Measurements from ENCODE around the gene CDK2.
"Not testable (repeated sequence)": the region's sequence is repeated elsewhere in the genome, so short reads cannot be mapped to it uniquely, and the experiment has no call there.

The CDK2 gene

DNA sequence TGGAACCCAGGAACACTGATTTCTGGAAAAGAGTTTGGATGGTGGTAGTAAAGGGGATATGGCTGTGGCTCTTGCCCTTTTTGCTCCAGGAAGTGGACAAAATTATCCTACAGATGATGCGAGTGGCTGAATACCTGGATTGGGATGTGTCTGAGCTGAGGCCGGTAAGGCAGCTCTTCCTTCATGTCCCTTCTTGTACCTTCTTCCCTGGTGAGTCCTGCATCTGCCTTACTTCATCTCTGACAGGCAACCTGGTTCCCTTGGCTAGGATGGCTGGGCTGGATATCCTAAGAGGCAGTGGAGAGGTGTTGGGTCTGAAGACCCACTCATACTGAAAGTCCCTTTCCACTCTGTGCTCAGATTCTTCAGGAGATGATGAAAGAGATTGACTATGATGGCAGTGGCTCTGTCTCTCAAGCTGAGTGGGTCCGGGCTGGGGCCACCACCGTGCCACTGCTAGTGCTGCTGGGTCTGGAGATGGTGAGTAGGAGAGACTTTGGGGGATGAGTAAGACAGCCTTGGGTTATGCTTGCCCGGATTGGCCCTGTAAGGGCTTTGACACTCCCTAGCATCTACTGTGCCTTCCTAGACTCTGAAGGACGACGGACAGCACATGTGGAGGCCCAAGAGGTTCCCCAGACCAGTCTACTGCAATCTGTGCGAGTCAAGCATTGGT, 27.7 kb upstream of the CDK2 start:
- DNase-seq, result no peak

DNA sequence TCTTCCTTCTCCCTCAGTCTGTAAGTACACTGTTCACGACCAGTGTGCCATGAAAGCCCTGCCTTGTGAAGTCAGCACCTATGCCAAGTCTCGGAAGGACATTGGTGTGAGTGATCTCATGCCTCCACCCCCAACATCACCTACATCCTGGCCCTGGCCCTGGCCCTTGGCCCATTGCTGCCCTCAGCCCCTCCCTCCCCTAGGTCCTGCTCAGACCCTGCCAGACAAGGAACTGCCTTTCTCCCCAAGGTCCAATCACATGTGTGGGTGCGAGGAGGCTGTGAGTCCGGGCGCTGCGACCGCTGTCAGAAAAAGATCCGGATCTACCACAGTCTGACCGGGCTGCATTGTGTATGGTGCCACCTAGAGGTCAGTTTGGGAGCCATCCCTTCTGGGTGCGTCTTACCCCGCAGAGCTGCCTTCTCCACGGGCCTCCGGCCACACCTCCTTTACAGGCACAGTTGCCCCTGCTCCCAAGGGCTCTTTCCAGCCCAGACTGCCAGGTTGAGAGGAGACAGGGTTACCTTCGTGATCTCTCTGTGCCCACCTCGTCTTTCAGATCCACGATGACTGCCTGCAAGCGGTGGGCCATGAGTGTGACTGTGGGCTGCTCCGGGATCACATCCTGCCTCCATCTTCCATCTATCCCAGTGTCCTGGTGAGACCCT, 26.4 kb upstream of the CDK2 start:
- DNase-seq, result peak; percentile 92

DNA sequence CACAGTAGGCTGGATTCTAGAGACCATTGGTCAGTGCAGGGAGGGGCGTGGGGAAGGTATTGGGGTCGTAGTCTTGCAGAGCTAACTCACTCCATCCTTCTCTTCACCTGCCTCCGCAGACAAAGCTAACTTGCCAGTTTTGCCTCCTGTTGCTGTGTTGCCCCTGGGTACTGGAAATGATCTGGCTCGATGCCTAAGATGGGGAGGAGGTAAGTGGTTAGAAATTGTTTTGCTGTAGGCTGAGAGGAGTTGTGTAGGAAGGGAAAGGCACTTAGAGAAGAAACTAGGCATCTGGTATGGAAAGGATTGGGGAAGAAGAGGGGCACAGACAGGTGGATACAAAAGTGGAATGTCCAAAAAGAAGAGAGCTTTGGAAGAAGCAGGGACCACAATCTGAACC, 24.6 kb upstream of the CDK2 start:
- no peak for DNase-seq

DNA sequence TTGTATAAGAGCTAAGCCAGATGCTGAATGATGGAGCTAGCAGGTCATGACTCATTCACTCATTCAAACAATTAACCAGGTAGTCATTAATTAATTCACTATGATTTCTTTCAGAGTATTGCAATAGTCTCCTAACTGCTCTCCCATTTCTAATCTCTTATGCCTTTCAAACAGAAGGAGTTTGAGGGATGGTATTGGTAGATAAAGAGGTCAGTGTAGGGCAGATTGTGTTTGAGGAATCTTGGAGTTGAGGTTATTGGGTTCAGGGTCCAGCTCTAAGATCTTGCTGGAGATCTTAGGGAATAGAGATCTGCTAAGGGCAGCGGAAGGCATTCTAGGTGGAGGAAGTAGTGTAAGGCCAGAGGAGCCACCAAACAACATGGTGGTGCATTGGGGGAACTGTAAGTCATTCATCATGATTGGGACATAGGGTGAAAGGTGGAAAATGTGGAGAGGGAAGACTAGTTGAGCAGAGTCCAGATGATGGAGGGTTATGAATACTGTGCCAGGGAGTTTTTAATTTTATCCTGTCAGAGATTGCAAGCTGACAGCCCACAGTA, 24.0 kb upstream of the CDK2 start:
- no peak for DNase-seq

DNA sequence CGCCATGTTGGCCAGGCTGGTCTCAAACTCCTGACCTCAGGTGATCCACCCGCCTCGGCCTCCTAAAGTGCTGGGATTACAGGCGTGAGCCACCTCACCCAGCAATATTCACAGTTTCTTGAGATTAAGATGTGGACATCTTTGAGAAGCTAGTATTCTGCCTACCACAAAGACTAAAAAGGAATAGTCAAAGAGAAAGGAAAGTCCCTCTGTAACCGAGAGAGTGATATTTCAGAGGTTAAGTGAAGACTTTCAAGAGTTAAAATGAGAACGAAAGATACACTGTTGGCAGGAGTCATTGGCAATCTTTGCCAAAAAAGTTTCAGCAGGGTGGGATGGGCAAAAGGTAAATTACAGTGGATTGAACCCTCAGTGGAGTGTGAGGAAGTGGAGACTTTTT, 20.1 kb upstream of the CDK2 start:
- DNase-seq, result no peak

DNA sequence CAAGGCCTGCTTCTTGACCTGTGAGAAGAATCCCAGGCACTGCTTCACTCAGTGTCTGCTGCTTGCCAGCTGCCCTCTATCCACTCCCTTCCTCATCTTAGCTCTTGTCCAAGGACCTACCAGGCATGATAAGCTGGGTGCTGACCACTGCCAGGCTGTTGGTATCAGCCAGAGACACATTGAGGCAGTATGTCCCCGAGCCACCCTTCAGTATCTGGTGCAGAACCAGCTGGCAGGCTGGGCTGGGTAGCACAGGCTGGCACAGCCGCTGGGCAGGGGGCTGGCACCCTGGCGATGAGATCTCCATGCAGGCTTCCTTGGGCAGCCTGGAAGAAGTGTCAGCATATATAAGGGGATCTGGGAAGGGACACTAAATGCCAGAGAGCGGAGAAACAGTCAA, 11.3 kb upstream of the CDK2 start:
- no peak for DNase-seq

DNA sequence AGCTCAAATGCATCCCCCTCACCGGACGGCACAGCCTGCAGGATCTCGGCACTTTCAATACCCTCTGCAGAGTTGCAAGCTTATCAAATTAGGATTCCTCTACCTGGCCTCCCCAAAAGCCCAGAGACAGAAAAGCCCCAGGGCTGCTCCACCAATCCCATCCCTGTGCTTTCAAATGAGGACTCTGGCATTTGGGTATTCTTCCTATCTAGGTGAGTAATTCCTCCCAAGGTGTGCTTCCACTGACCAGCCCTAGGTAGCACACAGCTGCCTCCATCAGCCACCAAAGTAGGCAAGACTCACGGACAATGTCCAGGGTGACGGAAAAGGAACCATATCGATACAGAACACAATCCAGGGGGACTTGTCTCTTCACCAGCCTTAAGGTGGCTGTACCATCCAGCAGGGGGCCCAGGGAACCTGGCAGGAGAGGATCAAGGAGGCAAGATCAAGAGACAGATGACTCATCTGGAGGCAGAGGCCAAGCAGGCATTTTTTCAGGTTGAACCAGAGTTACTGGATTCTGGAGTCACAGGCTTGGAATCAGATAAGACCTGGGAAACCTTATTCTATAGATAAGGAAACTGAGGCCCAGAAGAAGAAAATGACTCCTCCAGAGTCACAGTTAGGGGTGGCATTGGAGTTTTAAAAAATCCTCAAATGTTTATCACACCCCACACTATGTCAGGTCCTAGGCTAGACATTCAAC, 10.7 kb upstream of the CDK2 start:
- peak; percentile 81 for DNase-seq

DNA sequence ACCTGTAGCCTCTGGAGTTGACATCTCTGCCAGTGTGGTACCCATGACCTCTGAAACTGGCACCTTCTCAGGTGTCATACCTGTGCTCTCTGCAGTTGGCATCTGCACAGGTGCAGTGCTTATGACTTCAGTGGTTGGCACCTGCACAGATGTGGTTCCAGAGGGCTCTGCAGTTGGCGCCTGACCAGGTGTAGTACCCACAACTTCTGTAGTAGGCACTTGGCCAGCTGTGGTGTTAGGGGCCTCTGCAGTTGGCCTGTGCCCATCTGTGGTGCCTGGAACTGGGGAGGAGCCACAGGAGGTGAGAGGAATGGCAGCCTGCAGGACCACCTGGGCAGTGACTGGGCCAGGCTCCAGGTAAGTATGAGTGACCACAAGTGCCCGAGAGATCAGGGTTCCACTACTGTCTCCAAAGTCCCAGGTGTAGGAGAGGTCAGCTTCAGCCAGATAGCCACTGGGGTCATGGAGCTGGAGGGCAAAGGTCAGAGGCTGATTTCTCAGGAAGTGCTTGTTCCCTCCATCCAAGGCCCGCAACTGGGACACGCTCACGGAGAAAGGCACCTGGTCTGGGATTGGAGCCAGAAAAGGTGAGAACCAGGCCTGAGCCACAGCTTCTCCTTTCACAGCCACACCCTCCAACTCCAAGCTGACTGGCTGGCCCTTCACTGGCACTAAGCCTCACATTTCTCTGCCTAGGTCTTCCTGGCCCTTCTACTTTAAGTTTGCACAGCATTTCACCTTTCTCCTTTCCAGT, 9.3 kb upstream of the CDK2 start:
- no peak for DNase-seq

DNA sequence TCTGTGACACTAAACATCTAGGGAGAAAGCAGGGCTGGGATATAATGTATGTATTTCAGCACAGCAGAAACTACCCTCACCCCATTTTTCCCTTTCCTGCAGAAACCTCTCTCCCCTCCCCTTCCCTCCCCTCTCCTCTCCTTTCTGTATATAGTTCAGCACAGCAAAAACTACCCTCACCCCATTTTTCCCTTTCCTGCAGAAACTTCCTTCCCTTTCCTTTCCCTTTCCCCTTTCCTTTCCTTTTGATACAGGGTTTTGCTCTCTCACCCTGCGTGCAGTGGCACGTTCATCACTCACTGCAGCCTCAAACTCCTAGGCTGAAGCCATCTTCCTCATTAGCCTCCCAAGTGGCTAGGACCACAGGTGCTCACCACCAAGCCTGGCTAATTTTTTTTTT, 2.9 kb upstream of the CDK2 start:
- DNase-seq, result no peak

DNA sequence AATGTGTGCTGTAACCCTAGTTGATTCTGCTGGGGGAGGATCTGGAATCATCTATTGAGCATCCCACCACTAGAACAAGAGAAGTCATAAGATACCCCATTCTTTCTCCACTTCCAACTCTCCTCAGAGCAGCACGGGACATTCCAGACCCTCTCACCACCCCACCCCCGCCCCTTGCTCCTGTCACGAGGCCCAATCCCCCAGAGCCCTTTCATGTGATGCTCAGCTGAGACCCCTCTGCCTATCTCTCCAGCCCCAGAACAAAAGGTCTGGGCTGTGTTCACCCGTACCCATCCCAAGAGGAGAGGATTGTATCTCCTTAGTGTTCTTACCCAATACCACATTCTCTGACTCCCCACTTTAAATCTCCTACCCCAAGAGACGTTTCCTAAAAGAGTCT, 1.4 kb upstream of the CDK2 start:
- DNase-seq, result no peak

DNA sequence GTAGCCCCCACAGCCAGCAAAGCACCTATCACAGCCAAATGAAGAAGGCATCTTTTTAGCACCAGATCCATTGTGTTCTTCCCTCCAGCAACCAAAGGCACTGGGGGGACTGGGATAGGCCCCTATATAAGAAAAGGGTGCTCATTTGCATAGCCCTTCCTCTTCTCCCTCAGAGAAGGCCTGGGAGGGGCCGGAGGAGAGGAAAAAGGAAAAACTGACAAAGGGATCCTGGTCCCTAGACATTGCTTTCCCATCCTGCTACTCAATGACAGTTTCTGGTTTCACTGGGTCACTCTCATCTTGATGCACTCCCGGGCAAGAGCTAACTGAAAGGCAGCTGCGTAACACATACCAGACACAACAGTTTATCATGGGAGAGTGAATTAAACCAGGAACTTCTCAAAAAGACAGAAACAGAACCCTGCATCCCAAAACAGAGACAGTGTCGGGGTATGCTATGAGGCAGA, 656 bp upstream of the CDK2 start, which contains the start of gene PMEL:
Gene PMEL, minus strand, starts transcription at position 102 of the 467 bp plus-strand sequence. Its CDS starts 31 bp downstream, at position 71.
- no peak for DNase-seq

DNA sequence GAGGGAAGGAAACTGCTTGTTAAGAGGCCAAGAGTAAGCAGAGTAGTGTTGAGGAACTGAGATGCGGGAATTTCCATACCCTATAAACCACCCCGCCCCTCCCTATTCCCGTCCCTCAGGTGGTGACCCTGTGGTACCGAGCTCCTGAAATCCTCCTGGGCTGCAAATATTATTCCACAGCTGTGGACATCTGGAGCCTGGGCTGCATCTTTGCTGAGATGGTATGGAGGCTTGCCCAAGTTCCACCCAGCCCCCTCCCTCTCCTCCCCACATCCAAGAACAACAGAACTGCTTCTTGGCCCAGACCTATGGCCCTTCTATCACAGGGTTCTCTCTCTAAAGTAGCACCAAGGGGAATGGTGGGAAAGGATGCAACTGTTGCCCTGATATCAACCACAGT, 2.7 kb downstream of the CDK2 start:
- no peak for DNase-seq

DNA sequence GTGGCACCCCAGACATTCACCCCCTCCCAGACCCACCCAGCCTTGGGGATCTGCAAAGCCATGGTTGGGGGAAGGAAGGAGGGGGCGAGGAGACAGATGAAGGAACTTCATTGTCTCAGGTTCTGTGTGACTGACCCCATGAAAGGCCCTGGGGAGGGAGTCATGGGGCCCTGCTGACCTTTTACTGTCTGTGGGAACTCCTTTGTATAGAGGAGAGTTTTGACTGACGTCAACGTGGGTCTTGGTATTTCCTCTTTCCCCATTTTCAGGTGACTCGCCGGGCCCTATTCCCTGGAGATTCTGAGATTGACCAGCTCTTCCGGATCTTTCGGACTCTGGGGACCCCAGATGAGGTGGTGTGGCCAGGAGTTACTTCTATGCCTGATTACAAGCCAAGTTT, 4.1 kb downstream of the CDK2 start:
- no peak for DNase-seq

DNA sequence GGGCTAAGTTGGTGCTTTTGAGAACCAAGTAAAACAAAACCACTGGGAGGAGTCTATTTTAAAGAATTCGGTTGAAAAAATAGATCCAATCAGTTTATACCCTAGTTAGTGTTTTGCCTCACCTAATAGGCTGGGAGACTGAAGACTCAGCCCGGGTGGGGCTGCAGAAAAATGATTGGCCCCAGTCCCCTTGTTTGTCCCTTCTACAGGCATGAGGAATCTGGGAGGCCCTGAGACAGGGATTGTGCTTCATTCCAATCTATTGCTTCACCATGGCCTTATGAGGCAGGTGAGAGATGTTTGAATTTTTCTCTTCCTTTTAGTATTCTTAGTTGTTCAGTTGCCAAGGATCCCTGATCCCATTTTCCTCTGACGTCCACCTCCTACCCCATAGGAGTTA, 5.4 kb downstream of the CDK2 start:
- DNase-seq, result no peak

DNA sequence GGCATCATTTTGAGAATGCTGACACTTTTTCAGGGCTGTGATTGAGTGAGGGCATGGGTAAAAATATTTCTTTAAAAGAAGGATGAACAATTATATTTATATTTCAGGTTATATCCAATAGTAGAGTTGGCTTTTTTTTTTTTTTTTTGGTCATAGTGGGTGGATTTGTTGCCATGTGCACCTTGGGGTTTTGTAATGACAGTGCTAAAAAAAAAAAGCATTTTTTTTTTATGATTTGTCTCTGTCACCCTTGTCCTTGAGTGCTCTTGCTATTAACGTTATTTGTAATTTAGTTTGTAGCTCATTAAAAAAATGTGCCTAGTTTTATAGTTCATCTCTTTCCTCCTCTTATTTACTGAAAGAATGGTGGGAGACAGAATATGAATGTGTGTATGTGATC, 5.8 kb downstream of the CDK2 start:
- DNase-seq, result no peak

DNA sequence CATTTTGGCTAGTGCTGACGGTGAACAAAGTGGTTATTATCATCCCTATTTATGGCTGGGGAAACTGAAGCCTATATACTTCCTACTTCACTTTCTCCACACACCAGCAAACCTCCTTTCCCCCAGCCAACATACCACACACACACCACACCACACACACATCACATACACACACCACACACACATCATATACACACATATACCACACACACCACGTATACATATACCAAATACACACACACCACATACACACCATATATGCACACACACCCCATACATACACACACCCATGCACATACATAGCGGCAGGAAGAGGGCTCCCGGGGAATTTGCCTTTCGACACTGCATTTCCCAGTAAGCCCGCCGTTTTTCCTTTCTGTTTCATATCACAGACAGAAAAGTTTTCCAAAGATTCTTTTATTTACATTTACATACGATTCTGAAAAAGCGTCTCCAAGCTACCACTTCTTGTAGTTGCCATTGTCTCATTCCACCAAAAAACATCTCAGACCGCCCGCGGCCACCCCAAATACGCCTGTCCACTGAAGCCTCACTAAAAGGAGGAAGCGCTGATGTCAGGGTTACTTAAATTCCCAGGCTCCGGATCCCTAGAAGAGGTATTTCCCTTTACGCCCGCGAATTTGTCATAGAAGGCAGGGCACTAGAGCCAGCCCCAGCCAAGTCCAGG, 6.4 kb downstream of the CDK2 start:
- DNase-seq, result no peak

DNA sequence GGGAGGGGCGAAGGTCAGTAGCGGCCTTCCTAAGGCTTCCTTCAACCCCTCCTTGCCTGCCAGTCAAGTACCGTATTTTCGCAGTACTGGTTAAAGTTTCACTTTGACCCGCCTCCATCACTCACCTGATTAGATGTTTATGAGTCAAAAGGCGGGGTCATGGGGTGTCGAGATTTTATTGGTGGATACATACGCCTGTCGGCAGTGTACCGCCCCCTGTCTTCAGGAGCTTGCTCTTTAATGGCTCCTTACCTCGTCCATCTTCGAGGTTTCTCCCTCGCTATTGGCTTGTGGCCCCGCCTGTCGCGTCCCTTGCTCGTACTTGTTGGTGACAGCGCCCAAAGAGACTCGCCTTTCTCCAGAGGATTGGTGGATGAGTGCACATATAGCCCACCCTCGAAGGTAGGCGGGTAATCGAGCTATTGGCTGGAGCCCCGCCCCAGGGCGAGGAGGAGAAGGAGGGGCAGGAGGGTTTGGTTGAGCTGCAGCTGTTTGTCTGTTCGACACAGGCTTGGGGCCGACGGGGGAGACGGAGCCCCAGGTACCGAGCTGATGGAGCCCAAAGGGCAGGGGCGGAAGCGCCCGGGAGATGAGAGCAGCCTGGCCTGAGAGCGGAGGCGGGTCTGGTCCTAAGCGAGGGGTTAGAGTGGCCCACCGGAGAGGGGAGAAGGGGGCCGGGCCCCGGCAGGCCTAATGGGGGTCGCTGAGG, 7.1 kb downstream of the CDK2 start, which contains the start of gene RAB5B:
Gene RAB5B, plus strand, starts transcription at position 480 of the 709 bp plus-strand sequence. CDS start 12,883 bp downstream, outside the sequence.
- peak; percentile 99 for DNase-seq

DNA sequence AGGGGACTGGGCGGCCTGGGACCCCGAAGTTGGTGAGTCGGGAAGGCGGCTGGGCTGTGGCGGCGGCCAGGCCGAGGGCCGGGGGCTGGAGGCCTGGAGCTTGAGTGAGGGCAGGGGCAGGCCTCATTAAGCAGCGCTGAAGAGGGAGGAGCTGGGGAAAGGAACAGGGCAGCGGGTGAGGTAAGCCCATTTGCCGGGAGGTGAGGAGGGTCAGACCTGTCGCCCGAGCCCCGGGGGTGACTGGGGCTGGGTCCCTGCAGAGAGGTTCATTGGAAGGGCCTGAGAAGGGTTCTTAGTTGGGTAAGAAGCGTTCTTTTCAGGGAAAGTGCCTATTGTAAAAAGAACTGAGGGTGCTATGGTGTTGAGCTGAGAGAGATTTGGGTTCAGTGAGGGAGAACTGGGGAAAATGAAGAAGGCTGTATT, 7.7 kb downstream of the CDK2 start:
- DNase-seq, result no peak

DNA sequence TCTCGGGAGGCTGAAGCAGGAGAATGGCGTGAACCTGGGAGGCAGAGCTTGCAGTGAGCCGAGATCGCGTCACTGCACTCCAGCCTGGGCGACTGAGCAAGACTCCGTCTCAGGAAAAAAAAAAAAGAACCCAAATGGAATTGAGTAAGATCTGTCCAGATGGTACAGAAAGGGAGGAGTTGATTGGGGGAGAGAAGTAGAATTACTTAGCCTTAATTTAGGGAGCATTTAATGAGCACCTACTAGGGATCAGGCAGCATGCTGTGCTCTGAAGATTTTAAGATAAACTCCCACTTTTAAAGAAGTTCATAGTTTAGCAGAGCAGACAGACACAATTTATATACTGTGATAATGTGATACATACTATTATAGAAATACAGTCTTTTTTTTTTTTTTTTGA, 11.8 kb downstream of the CDK2 start:
- DNase-seq, result no peak

DNA sequence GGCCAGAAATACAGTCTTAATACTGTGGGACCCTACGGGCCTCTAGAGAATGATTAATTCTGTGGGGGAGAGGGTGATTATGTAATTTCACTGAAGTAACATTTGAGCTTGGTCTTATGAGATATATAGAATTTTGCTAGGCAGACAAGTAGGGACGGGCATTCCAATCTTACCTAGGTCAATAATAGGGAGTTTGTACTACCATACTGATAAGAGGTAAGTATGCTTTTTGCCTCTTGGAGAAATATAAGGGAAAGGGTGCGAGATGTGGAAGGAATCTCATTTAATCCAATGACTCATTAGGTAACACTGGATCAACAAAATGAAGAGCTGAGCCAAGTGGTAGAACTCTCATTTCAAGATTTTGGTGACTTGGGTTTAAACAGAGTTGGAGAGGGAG, 12.4 kb downstream of the CDK2 start:
- no peak for DNase-seq

DNA sequence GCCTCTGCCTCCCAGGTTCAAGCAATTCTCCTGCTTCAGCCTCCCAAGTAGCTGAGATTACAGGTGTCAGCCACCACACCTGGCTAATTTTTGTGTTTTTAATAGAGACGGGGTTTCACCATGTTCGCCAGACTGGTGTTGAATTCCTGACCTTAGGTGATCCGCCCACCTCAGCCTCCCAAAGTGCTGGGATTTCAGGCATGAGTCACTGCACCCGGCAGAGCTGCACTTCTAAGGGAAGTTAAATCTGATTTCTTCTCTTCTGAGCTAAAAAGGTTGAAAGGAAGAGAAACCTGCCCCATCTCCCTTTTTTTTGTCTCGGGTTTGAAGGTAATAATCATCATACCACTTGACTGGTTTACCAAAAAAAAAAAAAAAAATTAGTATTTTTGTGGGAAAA, 15.3 kb downstream of the CDK2 start:
- DNase-seq, result not testable (repeated sequence)

Measured in activated effector memory CD4-positive, alpha-beta T cell treated with anti-CD3 and anti-CD28 coated beads, Interleukin-2, amount 50 U/mL, for 16 hours (primary cell).